Activated T-cell treated with anti-CD3 and anti-CD28 coated beads for 1 hour (primary cell): ENCODE data around the gene MGMT.

Source experiments
- DNase-seq: peaks from one replicate; pipeline ENCODE4 v3.0.0-alpha.2; 2020; ENCODE audit warnings: low read depth

MGMT gene

DNA sequence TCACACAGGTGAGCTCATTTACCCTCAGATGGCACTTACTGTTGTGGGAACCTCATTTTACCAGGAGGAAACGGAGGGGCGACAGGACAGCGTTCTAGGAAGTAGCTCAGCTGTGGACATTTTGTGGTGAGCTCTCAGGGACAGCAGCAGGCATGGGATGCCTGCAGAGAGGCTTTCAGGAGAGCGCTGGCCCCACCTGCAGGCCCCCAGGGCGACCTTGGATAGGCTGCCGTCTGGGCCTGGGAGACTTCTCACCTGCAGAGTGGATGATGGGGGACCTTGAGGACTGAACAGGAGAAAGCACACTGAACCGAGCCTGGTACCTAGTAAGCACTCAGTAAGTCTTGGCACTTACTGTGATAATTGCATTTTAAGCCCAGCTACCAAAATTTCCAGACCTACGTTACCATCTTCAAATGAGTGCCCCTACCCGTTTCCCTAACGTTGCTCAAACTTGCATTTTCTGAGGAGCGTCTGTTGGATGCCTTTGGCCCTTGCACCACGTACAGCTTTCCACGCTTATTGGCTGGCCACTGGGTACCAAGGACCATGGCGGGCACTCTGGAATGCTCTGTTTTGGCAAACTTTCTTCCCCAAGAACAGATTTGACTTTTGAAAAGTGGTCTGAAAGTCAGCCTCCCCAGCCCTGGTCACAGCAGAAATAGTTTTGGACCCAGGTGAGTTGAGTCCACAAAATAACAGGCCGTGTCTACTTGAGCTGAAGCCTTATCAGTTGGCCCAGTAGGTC lies 273.7 kb downstream of the MGMT start:
- DNase-seq, result no peak

DNA sequence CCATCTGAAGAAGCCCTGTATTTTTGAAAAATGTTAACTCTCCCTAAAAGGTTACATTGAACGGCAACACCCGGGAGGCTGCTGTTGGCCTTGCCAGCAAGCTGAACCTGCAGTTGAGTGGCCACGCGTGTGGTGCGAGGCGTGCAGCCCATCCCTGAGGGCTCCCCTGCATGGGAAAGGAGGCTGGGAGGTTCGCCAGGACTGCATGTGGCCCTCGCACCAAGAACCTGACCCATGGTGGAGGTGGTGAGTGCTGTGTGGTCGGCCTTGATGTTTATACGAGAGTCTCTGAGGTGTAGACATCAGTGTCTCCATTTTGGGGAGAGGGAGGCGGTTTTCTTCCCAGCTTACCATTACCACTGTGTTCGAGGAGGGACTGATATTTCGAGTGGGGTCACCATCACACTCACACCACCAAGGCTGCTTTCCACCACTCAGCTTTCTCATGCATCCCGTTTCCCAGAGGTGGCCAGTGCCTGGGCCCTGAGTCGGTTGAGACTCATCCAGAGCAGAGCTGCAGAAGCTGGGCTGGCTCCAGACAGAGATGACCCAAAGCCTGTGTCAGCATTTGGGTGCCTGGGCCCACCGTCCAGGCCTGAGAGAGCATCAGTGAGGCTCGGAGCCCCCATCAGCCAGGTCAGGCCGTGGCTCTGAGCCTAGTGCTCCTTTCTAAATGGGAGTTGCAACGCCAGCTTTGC lies 274.4 kb downstream of the MGMT start:
- no peak for DNase-seq

DNA sequence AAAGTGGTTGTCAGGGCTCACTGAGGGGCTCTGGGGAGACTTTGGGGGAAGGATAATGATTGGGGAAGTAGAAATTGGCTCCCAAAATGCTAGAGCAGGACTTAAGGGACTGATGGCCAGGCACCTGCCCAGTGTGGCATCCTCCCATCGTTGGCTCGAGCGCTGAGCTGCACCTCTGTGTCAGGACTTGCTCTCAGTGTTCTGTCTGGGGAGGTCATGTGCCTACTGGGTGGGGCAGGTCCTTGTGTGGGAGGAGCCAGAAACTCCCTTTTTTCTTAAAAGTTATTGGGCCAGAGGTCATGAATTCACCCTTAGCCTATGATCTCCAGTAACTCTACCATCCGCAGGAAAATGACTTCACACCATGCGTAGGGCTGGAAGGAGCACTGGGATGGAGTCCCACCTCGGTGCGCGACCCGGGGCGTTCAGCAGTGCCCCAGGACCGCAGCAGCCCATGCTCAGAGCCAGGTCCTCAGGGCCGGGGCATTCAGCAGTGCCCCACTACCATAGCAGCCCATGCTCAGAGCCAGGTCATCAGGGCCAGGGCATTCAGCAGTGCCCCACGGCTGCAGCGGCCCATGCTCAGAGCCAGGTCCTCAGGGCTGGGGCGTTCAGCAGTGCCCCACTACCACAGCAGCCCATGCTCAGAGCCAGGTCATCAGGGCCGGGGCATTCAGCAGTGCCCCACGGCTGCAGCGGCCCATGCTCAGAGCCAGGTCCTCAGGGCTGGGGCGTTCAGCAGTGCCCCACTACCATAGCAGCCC lies 275.1 kb downstream of the MGMT start:
- DNase-seq, result no peak

DNA sequence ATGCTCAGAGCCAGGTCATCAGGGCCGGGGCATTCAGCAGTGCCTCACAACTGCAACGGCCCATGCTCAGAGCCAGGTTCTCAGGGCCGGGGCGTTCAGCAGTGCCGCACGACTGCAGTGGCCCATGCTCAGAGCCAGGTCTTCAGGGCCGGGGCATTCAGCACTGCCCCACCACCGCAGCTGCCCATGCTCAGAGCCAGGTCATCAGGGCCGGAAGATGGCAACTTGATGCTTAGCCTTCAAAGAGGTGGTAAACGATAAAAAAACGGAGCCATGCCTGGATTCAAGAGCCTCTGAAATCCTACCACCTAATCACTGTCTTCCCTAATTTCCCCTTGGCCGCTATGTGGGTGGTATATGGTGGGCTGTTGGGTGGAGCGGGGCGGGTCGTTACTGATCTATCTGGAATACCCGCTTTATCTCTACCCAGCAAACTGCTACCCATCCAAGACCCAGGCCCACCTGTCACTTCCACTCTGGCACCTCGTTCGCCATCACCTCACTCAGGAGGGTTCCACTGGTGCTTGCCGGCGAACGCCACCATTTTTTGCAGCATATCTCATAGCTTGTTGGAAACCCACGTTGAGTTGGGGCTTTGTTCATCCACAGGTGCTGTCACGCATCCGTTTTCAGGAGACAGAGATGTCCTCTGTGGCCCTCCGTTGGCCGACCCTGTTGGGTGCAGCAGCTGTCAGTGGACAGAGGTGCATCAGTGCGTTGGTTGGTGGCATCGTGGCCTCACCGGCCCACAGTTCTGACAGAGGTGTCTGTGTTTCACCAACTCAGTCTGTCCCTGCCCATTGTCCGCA lies 275.9 kb downstream of the MGMT start:
- DNase-seq, result no peak

DNA sequence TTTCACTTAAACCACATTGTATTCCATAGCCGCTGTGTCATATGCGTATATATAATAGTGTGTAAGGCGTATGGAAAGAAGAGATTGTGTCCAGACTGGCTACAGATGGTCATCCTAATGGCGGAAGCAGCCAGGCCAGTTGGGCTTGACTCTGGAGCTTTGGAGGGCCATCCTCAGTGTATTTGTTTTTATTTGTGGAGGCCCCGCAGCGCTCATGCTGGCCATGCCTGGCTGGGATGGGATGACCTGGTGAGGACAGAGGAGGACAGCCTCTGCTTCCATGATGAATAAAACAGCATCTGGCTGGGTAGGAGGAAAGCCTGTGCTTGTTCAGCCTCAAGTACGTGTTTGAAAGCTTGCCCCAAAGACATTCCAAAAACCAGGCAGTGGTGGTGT lies 276.7 kb downstream of the MGMT start:
- DNase-seq, result no peak

DNA sequence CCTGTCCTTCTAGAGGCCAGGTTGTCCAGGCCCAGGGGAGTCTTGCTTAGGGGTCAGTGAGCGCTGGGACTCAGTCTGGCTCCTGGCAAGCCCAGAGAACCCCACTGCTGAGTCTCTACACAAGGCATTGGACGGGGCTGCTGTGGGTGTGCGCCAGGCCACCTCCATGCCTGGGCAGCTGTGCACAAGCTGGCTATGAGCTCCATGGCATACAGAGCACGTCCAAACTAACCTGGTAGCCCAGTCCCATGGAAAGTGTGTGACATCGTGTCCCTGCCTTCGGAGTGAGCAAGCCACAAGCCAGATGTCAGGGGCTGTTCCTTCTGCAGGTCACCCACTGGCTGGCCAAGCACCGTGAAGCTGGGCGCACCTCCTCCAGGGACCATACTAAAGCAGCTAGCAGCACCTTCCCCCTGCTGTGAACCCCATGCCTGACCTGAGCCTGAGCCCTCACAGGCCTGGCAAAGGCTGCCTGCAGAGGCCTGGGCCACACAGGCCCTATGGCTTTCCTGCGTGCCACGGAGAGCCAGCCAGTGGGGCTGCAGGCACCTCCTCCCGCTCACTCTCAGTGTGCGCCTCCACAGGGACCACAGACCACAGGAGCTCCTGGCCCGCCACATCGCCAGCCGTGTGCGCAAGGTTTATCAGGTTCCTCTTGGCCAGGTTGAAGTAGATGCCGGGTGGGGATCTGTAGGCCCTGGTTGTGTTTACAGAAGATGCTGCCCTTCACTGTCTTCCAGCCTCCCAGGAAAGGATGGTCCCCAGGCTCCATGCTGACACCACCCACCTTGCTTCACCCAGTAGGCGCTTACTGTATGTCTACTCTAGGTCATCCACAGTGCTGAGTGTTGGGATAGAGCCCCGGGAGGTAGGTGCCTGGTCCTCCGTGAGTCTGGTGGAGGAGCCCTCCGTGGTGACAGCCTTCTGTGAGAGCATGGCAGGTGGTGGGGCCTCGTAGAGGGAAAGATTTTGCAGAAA lies 277.4 kb downstream of the MGMT start:
- DNase-seq, result no peak

DNA sequence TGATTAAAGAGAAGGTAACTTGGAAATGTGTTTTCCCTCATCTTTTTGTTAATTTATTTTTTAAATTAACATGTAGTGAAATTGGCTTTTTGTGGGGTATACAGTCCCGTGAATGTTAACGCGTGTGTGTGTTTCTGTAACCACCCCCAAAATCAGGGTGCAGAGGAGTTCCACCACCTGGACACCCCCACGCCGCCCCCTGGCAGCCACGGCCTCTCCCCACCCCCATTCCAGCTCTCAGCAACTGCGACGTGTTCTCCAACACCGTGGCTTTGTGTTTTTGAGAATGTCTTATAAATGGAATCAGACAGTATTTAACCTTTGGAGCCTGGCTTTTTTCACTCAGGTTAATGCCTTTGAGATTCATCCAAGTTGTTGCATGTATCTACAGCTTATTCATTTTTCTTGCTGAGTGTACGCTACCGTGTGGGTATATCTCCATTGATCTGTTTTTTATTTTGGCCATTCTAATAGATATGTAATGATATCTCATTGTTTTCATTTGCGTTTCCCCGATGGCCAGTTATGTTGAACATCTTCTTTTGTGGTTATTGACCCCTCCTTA lies 278.2 kb downstream of the MGMT start:
- no peak for DNase-seq

DNA sequence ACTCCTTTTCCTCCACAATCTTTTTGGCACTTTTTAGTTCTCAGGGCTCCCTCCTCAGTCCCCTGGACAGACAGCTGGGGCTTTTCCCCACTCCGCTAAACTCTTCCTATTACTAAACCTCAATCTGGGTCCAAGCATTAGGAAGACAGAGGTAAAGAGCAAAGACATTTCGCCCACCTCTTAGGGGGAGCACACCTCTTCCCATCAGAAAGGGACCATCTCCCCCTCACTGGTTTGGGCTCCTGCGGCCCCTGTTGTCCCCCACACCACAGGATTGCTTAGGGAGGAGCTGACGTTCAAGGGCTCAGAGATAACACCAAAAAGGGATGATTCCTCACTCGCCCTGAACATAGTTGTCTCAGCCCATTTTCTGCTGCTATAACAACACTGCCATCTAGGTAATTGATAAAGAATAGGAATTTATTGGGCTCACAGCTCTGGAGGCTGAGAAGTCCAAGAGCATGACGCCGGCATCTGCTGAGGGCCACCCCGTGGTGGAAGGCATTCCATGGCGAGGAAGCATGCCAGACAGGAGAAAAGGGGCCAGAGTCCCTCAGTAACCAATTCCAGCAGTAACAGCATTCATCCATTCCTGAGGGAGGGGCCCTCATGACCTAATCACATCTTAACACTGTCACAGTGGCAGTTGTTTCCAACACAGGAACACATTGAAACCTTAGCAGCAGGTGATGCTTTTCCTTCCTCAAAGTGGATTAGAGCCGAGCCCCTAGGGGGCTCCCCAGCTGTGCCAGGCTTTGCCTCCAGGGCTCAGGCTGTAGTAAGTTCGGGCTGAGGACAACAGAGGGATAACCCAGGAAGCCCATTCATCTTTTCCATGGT lies 287.4 kb downstream of the MGMT start:
- no peak for DNase-seq

DNA sequence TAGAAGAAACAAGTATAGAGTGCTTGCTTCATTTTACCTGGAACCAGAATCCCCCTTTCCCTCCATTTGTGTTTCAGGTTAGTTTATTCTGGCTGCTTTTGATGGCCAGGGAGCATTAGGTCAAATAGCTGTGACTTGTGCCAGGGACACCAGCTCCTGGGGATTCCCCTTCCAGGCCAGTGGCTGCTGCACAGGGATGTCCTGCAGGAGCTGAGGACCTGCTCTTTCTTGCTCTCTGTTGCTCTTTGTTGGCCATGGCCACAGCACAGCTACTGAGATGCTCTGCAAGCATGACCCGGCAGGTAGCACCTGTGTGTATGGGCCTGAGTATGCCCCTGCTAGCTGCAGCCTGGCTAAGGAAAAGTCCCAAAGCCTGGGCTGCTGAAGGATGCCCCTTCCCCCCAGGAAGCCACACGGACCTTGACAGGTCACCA lies 288.1 kb downstream of the MGMT start:
- DNase-seq, result no peak

DNA sequence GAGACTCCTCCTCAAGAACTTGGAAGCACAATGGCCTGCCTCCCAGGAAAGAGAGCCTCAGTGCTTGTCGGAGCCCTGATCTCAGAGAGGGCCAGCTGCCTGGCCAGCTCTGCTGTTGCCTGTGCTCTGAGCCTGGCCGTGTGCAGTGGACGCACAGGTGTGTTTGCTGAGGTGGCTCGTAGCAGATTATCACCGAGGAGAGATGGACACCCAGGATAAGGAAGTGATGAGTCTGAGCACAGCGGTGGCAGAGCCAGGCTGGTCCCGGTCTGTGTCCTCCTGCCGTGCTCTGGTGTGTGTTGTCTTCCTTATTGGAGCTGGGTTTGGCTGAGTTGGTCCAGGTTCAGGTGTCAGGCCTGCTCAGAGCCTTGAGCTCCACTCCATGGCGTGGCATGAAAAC lies 288.6 kb downstream of the MGMT start:
- DNase-seq, result no peak

DNA sequence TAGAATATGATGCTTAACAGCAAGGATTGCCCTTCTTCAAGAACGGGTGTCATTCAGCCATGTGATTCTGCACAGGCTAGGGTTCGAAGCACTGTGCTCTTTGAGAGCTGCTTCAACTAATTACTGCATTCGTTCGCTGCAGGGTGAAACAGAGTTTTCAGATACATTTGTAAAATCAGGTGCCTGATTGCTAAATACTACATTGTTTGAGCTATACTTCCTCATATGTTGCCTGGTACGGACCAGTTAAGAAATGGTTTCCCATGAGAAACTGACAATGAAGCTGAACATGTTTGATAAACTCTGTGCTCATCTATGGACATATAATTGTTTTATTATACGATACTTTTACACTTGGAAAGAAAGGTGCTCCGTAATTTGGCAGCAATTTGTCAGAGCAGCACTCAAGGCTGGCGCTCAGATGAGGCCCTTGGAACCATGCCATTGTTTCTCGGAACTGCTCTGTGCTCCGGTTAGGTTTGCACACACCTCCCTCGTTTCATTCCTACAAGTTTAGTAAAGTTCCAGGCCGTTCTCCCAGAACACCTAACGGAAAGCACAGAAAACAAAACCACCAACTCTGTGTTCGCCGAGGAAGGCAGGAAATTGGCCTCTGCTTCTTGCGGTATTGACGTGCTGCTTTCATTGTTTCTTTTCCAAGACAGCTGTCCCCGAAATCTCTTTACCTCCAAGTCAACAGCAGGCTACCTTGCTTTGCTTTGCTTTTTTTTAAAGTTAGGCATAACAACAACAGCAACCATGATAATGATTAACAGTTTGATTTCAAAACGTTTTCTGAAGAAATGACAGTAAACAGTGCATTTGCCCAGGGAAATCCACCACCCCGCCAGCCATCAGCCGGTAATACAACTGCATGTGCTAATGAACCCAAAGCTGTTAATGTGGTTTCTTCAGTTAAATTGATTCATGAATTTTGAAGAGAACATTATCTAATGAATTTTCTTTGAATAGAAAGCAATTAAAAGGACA lies 290.2 kb downstream of the MGMT start:
- DNase-seq, result no peak

DNA sequence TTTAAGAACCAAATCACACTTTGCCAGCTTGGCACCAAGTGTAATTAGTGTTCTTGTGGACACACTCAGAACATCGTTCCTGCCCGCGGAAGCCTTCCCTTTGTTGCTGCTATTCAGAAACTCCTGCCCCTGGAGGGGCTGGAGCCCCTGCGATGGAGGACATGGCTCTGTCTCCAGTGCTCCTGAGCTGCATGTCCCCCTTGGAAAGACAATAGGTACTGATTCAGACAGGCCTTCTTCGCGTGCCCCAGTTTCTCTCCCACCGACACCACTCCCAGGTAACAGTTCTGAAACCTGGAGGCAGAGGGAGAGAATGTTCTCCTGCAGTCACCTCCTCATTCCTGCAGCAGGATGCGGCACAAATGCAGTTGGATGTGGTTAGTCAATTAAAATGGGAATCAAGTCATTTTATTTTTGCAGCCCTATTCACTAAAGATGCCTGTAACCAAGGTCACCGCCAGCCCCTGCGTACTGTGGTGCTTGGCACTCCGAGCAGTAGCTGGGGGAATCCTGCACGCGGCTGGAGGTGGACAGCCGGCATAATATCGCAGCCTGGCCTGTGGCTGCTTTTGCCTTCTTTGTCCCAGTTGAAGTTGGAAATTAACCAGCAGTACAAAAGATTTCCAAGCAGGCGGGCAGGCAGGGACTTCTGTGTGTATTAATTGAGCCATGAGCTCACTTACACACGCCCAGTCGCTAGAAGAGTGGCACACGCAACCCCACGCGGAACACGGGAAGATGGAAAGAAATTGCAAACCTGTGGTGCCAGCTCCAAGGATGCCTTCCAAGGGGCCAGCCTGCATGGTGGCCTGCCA lies 291.4 kb downstream of the MGMT start:
- no peak for DNase-seq

DNA sequence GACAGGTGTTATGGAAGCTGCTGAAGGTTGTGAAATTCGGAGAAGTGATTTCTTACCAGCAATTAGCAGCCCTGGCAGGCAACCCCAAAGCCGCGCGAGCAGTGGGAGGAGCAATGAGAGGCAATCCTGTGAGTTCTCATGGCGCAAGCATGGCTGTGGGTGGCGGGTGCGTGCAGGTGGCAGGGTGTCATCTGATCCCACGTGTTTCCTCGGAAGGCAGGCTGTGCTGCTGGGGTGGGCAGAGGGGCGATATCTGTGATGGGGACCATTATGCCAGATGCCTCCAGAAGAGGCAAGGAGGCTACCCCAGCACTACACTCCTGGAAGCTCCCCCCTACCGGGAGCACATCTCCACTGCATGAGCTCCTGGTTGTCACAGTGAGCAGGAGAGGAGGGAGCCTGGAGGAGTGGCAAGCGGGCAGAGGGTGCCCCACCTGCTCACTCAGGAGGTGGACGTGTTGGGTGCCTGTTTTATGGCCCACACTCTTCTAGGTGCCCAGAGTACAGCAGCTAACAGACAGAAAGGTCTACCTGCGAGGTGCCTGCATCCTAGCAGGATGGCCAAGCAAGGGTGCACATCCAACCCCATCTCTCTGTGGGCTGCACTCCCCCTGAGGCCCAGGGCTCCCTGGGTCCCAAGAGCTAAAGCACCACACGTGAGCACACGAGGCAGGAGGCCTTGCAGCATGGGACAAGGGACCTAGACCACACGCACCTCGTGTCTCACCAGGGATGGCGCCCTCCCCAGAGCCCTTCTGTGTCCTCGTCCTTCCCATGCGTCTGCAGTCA lies 292.4 kb downstream of the MGMT start:
- no peak for DNase-seq

DNA sequence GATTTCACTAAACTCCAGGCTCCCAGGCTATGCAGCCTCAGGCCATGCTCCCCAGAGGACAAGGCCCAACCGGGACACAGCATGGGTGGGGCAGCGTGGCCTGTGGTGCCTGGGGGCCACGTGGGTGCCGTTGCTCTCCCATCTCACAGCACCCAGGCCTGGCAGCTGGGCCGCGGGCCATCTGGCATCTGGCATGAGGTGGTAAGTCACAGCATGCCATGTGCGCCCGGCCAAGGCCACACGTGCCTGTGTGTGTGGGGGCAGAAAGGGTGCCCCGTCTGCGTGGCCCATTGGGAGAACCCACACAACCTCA lies 292.9 kb downstream of the MGMT start:
- no peak for DNase-seq

DNA sequence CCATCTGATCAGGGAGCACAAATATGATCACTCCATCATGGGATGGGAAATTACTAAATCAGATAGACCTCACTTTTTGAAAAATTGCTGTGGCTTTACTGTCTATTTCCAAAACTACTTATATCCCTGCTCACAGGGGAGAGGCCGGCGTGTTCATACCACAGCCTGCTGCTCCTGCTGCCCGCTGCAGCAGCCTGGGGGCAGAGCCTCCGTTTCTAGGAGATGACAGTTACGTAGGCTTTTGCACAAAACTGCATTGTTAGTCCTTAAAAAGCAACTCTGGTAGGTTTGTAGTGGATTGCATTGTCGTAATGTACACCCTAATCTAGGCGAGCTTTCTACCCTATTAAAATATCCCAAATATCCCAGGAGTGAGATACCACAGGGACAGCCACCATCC lies 293.4 kb downstream of the MGMT start:
- DNase-seq, result no peak

DNA sequence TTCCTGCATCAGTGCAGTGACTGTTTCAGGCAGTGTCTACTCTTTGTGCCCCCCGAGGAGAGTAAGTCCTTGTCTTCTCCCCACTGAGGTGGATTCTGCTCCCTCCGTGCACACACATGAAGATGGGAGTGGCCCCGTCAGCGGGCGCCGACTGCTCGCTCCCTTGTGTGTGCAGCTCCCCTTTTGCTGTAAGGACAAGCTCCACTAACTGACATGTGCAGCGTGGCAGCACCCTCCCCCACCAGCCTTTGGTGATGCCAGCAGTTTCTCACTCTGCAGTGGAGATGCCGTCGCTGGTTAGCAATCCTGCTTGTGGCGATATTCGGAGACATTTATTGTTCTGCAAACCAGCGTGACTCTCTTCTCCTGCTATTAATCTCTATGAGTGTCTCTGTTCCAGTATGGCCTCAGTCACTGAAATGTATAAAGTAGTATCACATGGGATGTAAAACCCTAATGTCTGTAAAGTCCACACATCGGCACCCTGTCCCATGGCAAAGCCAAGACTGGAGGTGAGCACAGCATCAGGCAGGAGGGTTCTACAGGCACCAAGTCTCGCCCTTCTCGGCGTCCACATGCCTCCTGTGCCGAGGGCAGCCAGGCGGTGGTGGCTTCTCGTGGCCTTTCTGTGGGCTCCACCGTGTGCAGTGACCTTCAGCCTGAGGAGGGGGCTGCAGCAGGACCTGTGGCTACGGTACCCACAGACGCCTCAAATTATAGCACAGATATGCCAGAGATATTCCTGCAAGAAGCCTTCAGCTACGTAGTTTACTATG lies 294.3 kb downstream of the MGMT start:
- DNase-seq, result no peak
